ENCODE measurements around the gene COX19.
"Not testable (repeated sequence)": the region's sequence is repeated elsewhere in the genome, so short reads cannot be mapped to it uniquely, and the experiment has no call there.

The COX19 gene

DNA sequence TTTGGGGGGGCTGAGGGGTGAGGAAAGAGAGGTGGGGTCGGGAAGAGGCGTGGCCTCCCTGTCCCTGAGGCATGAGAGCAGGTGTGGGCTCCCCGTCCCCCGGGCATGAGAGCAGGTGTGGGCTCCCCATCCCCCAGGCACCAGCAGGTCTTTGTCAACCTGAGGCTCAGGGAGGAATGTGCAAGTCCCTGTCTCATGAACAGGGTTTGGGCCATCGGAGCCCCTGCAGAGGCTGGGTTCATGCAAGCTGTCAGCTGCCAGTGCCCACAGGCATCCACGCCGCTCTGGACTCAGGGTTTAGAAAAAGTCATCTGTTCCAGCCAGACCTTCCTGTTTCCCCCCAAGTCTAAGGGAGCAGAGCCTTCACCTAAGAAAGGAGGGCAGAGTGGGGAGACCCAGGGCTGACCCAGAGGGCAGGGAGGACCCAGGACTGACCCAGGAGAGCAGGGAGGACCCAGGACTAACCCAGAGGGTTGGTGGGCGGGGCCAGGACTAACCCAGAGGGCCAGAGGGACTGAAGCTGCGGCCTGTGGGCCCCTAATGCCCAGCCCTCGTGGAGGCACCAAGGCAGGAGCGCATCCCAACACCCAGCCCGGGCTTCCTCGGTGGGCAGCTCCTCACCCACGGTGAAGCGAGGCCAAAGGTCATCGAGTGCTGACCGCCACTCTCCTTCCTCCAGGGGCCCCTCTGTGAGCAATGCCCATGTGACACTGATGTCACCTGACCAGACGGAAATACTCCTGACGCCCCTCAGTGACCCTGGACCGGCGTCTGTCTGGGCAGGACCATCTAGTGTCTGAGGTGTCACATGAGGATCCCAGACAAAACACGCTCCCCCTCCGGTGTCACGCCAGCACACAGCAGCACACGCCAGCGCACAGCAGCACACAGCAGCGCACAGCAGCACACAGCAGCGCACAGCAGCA is 40.1 kb upstream of the COX19 start:
- Mint-ChIP-seq H3K27ac (no peak overlapping the region), H3K27me3 (no peaks in the 10 kb centered on the region), H3K36me3 (peaks cover 13% of the 10 kb centered on the region), H3K4me3 (no peak overlapping the region), H3K9me3 (no peaks in the 10 kb centered on the region), H3K4me1 (peaks cover 15% of the 10 kb centered on the region)
- DNase-seq (ENCODE audit: low spot score in 2 of 2) = no peak
- no peak for ATAC-seq (ENCODE audit: low read depth)

DNA sequence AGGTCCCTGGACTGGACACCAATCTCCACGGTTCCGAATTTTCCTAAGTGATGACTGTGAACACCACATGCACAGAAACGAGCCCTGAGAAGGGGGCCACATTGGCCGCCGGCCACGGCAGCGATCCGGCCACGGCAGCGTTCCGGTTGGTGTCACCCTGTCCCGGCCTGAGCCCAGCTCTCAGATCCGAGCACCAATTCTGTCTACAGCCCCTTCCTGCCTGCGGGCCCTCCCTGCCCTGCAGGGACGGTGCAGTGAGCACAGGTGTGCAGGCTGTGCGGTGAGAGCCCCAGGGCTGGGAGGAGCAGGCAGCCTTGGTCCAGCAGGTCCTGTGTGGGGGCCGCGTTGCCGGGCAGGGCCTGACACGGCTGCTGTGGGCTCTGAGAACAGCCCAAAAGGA is 39.3 kb upstream of the COX19 start:
- Mint-ChIP-seq H3K27me3 (no peaks in the 10 kb centered on the region), H3K36me3 (peaks cover 17% of the 10 kb centered on the region), H3K4me1 (peaks cover 15% of the 10 kb centered on the region), H3K4me3 (no peak overlapping the region), H3K9me3 (no peaks in the 10 kb centered on the region), H3K27ac (no peak overlapping the region)
- ATAC-seq (ENCODE audit: low read depth) (no peak), DNase-seq (ENCODE audit: low spot score in 2 of 2) (no peak)

DNA sequence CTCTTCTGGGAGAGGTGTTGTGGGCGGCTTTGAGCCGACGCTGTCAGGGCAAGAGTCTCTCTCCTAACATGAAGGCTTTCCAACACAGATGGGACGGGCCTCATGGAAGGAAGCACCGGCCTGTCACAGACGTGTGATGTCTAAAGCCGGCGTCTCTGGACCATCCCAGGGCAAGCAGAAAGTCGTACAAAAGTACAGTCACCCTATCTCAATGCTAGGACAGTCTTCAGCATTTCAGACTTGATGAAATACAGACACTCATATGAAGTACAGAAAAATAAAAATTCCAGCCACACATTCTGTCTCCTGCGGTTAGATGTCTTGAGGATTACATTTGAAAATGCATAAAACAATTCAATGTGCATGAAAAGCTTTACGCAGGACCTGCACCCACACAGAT is 38.2 kb upstream of the COX19 start:
- H3K4me3 Mint-ChIP-seq = no peak overlapping the region
- peaks cover 26% of the 10 kb centered on the region for H3K36me3 Mint-ChIP-seq
- no peak overlapping the region for H3K27ac Mint-ChIP-seq
- no peak for ATAC-seq (ENCODE audit: low read depth)
- H3K27me3 Mint-ChIP-seq = no peaks in the 10 kb centered on the region
- H3K9me3 Mint-ChIP-seq = no peaks in the 10 kb centered on the region
- no peak for DNase-seq (ENCODE audit: low spot score in 2 of 2)
- H3K4me1 Mint-ChIP-seq = peaks cover 18% of the 10 kb centered on the region

DNA sequence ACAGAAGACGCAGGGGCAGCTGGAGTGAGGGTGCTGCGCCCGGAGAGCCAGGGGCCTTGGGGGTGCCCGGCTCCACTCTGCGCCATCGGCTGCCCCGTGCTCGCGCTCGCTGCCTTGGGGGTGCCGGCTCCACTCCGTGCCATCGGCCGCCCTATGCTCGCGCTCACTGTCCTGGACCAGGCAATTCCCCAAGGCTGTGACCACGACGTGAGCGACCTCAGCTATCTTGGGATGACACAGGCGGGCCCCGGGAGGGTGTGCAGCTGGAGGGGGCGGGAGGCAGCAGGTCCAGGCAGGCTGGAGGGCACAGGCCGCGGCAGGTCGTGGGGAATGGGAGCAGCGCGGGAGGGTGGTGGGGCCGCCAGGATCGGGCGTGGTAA is 37.4 kb upstream of the COX19 start:
- ATAC-seq (ENCODE audit: low read depth) = no peak
- Mint-ChIP-seq H3K27ac (no peak overlapping the region), H3K4me3 (no peak overlapping the region), H3K27me3 (no peaks in the 10 kb centered on the region), H3K36me3 (peaks cover 20% of the 10 kb centered on the region), H3K4me1 (peaks cover 12% of the 10 kb centered on the region), H3K9me3 (no peaks in the 10 kb centered on the region)
- no peak for DNase-seq (ENCODE audit: low spot score in 2 of 2)

DNA sequence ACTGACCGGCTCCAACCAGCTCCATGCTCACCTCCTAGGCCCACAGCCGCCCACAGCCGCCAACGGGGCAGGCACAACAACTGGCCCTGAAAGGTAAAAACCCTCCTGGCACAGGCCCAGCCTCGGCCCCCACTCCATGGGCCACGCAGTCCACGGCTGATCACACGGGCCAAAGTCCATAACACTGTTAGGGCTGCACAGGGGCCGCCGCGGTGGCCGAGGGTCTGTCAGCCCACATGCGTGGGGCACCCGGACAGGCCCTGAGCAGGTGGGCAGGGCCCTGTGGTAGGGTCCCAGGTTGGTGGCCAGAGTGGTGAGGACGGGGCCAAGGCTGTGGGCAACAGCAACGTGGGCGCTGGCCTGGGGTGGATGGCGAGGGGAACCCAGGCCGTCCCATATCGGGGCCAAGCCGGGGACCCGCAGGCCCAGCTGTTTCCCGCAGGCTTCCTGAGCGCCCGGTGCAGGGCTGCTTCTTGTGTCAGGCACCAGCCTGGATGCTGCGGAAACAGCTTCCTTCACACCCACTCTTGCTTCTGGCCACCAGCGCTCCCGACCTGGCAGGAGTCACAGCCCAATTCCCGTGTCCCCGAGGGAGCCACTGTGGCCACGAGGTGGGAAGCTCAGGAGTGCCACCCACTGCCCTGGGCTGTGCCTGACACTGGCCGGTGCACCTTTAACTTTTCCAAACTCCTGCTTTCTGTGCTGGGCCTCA is 36.8 kb upstream of the COX19 start:
- DNase-seq (ENCODE audit: low spot score in 2 of 2) = no peak
- peak overlapping the region; percentile 73 for H3K27ac Mint-ChIP-seq
- H3K9me3 Mint-ChIP-seq = no peaks in the 10 kb centered on the region
- H3K27me3 Mint-ChIP-seq = no peaks in the 10 kb centered on the region
- H3K4me3 Mint-ChIP-seq = no peak overlapping the region
- peaks cover 12% of the 10 kb centered on the region for H3K4me1 Mint-ChIP-seq
- H3K36me3 Mint-ChIP-seq = peaks cover 20% of the 10 kb centered on the region
- ATAC-seq (ENCODE audit: low read depth) = no peak

DNA sequence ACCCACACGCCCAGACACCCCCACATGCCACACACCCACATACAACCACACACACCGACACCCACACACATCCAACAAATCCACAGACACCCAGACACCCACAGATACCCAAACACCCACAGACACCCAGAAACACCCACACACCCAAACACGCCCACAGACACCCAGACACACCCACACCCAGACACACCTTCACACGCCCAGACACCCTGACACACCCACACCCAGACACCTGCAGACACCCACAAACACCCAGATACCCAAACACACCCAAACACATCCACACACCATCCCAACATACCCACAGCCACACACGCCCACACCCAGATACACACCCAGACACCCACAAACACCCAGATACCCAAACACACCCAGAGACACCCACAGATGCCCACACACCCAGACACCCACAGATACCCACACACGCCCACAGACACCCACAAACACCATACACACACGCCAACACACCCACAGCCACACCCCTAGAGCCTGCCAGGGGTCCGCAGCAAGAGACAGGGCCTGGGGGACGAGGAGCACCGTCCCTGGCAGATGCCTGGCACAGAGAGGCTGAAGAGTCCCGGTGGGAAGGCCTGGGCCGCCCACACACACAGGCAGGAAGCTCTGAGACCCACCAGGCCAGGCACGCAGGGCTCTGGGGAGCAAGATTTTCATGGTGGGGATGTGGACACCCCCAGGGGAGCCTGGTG is 36.1 kb upstream of the COX19 start:
- Mint-ChIP-seq H3K36me3 (peaks cover 22% of the 10 kb centered on the region), H3K27me3 (no peaks in the 10 kb centered on the region), H3K4me3 (no peak overlapping the region), H3K27ac (peak overlapping the region; percentile 73), H3K4me1 (peaks cover 12% of the 10 kb centered on the region), H3K9me3 (no peaks in the 10 kb centered on the region)
- DNase-seq (ENCODE audit: low spot score in 2 of 2) (no peak), ATAC-seq (ENCODE audit: low read depth) (peak; percentile 27)

DNA sequence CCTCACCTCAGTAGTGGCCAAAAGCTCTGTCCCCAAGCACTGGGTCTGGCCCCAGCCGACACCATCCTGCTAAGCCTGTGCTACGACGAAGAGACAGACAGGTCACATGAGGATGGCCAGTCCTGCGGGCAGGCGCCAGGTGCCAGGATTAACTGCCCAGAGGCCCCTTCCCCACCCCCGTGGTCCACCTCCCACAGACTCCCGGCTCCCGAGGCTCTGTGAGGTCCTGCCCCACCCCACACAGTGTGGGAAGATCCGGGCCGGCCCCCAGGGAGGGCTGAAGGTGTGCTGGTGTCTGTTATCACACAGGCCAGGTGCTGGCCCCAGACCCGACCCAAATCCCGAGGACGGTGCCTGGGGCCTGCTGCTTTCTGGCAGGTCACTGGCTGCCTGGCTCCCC is 34.9 kb upstream of the COX19 start:
- no peak for ATAC-seq (ENCODE audit: low read depth)
- Mint-ChIP-seq H3K27me3 (peaks cover 1% of the 10 kb centered on the region), H3K27ac (no peak overlapping the region), H3K36me3 (peaks cover 27% of the 10 kb centered on the region), H3K4me1 (peaks cover 16% of the 10 kb centered on the region), H3K4me3 (no peak overlapping the region), H3K9me3 (no peaks in the 10 kb centered on the region)
- DNase-seq (ENCODE audit: low spot score in 2 of 2) = no peak

DNA sequence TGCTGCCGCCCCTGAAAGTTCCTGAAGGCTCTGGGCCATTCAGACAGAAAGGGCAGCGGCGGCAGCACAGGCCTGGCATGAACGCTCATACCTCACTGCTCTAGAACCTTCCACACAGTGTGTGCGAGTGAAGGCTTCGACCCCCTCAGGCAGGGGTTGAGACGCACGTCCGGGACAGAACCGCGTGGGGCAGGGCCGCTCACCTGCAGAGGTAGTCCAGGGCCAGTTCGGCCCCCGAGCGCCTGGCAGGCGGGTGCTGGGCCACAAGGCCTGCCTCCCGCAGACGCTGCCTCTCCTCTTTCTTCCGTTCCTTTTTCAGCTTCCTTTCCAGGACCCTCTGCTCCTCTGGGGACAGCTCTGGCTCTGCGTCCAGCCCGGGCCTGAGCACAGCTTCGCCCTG is 34.4 kb upstream of the COX19 start:
- ATAC-seq (ENCODE audit: low read depth) = no peak
- Mint-ChIP-seq H3K36me3 (peaks cover 26% of the 10 kb centered on the region), H3K27me3 (peaks cover 1% of the 10 kb centered on the region), H3K9me3 (no peaks in the 10 kb centered on the region), H3K27ac (no peak overlapping the region), H3K4me3 (no peak overlapping the region), H3K4me1 (peaks cover 16% of the 10 kb centered on the region)
- DNase-seq (ENCODE audit: low spot score in 2 of 2) = no peak

DNA sequence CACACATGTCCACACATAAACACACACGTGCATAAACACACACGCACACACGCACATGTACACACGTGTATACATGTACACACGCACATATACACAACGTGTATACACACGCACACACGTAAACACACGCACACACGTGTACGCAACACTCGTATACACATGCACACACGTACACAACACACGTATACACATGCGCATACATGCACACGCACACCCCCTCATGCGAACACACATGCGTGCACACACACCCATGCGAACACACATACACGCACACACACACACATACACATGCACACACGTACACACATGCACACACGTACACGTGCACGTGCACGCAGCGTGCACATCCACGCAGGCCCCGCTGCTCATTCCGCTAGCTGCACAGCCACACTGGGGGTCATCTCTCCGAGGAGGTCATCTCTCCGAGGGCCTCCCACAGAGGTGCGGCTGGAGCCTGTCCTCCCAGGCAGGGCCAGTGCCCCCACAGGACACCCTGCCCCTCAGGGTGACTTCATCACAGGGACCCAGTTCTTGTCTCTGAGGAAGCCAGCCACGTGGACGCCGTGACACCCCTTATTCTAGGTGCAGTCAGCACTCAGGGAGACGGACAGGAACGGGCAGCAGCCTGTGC is 33.5 kb upstream of the COX19 start:
- no peaks in the 10 kb centered on the region for H3K9me3 Mint-ChIP-seq
- H3K27me3 Mint-ChIP-seq = peaks cover 1% of the 10 kb centered on the region
- H3K27ac Mint-ChIP-seq = no peak overlapping the region
- H3K4me1 Mint-ChIP-seq = peaks cover 21% of the 10 kb centered on the region
- DNase-seq (ENCODE audit: low spot score in 2 of 2) (no peak), ATAC-seq (ENCODE audit: low read depth) (no peak)
- H3K4me3 Mint-ChIP-seq = no peak overlapping the region
- H3K36me3 Mint-ChIP-seq = peaks cover 26% of the 10 kb centered on the region

DNA sequence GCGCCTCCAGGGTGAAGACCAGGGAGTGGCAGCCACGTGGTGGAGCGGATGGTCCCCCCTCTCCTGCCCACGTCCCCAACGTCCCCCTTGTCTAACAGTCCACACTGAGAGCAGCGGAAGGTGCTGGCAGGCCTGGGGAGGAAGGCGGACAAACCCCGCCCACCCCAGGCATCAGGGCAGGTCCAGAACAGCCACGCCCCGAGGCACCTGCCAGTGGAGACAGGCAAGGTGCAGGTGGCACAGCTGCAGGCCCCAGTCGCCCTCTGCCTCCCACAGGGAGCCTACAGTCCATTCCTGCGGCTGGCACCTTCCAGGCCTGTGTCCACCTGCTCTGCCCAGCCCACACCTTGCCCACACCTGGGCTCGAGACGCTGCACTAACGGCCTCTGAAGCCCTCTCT is 32.6 kb upstream of the COX19 start:
- no peak overlapping the region for H3K4me3 Mint-ChIP-seq
- ATAC-seq (ENCODE audit: low read depth) = no peak

DNA sequence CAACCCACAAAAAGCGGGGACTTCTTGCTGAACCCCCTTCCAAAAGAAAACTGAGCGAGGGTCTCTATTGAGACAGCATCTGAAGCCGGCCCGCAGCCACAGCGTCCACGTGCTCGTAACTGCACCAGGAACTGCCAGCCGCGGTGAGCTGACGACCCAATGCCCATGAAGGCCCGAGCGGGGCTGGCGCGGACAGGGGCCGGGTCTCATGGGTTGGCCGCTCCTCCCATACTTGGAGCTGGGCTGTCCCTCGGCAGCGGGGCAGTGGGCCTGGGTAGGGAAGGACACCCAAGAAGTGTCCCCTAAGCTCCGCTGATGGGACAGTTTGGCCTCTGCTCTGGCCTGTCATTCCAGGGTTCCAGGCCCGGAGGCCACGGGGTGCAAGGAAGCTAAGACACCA is 30.0 kb upstream of the COX19 start:
- Mint-ChIP-seq H3K36me3 (peaks cover 31% of the 10 kb centered on the region), H3K4me3 (no peak overlapping the region), H3K4me1 (peaks cover 23% of the 10 kb centered on the region), H3K9me3 (no peaks in the 10 kb centered on the region), H3K27ac (peak overlapping the region; percentile 53), H3K27me3 (peaks cover 1% of the 10 kb centered on the region)
- DNase-seq (ENCODE audit: low spot score in 2 of 2) (no peak), ATAC-seq (ENCODE audit: low read depth) (no peak)

More for the DNA sequence above, 32.6 kb upstream of the COX19 start:
- Mint-ChIP-seq H3K4me1 (peaks cover 21% of the 10 kb centered on the region), H3K36me3 (peaks cover 26% of the 10 kb centered on the region), H3K27ac (no peak overlapping the region), H3K9me3 (no peaks in the 10 kb centered on the region), H3K27me3 (peaks cover 1% of the 10 kb centered on the region)
- no peak for DNase-seq (ENCODE audit: low spot score in 2 of 2)

DNA sequence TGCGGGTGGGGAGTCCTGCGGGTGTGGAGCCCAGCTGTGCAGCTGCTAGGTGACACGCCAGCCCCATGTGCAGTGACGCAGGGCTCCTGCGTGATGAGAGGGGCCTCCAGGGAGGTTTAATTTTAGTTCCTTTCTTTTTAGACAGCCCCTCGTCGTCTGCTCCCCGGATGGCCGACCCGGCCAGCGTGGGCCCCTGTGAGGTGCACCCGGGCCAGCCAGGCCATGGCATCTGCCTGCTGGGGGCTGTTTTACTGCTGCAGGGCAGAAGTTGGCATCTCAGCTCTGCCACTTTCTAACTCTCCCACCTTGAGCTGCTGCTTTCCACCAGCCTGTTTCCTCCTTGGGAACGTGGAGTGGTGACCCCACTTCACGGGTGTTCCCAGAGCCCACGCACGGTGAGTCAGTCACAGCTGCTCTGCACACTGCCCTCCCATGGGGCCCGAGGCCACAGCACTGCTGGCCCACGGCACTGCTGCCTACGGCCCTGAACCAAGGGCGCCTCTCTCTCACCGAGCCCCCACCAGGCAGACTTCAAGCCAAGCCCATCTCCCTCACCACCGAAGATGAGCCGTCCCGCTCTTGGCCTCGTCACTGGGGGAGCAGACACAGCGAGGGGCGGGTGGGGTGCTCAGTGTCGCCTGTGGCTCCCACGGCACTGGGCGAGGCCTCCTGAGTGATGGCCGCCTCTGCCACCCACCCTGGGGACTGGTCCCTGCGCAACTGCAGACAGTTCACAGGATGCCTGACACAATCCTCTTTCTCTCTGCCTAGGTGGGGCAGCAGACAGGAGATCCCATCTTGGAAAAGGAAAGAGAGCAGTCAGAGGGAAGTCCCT is 28.9 kb upstream of the COX19 start:
- Mint-ChIP-seq H3K27me3 (peaks cover 1% of the 10 kb centered on the region), H3K4me3 (no peak overlapping the region), H3K36me3 (peaks cover 27% of the 10 kb centered on the region), H3K27ac (peak overlapping the region; percentile 81), H3K9me3 (no peaks in the 10 kb centered on the region), H3K4me1 (peaks cover 27% of the 10 kb centered on the region)
- peak; percentile 60 to 64 for DNase-seq (ENCODE audit: low spot score in 2 of 2)
- ATAC-seq (ENCODE audit: low read depth) = peak; percentile 84

DNA sequence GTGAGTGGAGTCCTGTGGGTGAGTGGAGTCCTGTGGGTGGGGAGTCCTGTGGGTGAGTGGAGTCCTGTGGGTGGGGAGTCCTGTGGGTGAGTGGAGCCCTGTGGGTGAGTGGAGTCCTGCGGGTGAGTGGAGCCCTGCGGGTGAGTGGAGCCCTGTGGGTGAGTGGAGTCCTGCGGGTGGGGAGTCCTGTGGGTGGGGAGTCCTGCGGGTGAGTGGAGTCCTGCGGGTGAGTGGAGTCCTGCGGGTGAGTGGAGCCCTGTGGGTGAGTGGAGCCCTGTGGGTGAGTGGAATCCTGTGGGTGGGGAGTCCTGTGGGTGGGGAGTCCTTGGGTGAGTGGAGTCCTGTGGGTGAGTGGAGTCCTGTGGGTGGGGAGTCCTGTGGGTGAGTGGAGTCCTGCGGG is 27.1 kb upstream of the COX19 start:
- not testable (repeated sequence) for ATAC-seq (ENCODE audit: low read depth); H3K27me3 Mint-ChIP-seq; DNase-seq (ENCODE audit: low spot score in 2 of 2); H3K9me3 Mint-ChIP-seq; H3K4me3 Mint-ChIP-seq
- peaks cover 26% of the 10 kb centered on the region for H3K36me3 Mint-ChIP-seq
- H3K27ac Mint-ChIP-seq = peak overlapping the region; percentile 91
- H3K4me1 Mint-ChIP-seq = peaks cover 22% of the 10 kb centered on the region
